Measurements from ENCODE around the gene ATP5F1E.
A peak's percentile ranks its signal among the peaks of the same experiment; 100 is the strongest.
"Not testable (repeated sequence)": the region's sequence is repeated elsewhere in the genome, so short reads cannot be mapped to it uniquely, and the experiment has no call there.

ATP5F1E gene

GRCh38 chr20:59042151-59042795, 10.1 kb upstream of the ATP5F1E start, which contains the start of gene PRELID3B:
Gene PRELID3B (minus strand): TSS chr20:59042786. CDS start chr20:59042730, 56 bp downstream.
- no peaks in the 10 kb centered on the region for H3K27me3 Mint-ChIP-seq (ENCODE audit: low read depth, poor library complexity)
- no peak for TF ChIP-seq CTCF (IDR thresholded peaks at IDR 0.05)
- H3K9me3 Mint-ChIP-seq = no peaks in the 10 kb centered on the region
- H3K36me3 Mint-ChIP-seq (ENCODE audit: low read depth) = peaks cover 20% of the 10 kb centered on the region
- H3K4me3 Mint-ChIP-seq = peak within 1 kb of the TSS; percentile 84
- DNase-seq = no peak
- H3K4me1 Mint-ChIP-seq = peaks cover 30% of the 10 kb centered on the region
- H3K27ac Mint-ChIP-seq = no peak within 1 kb of the TSS

GRCh38 chr20:59041487-59041886, 9.4 kb upstream of the ATP5F1E start:
- Mint-ChIP-seq H3K4me1 (peaks cover 30% of the 10 kb centered on the region), H3K4me3 (peak overlapping the region; percentile 68), H3K36me3 (ENCODE audit: low read depth) (peaks cover 28% of the 10 kb centered on the region)
- H3K27me3 Mint-ChIP-seq (ENCODE audit: low read depth, poor library complexity); H3K9me3 Mint-ChIP-seq; H3K27ac Mint-ChIP-seq; DNase-seq: not testable (repeated sequence)

- Mint-ChIP-seq H3K4me3 (peak overlapping the region; percentile 68), H3K36me3 (ENCODE audit: low read depth) (peaks cover 36% of the 10 kb centered on the region), H3K27me3 (ENCODE audit: low read depth, poor library complexity) (no peaks in the 10 kb centered on the region), H3K27ac (no peak overlapping the region), H3K4me1 (peaks cover 30% of the 10 kb centered on the region), H3K9me3 (no peaks in the 10 kb centered on the region)
- no peak for TF ChIP-seq CTCF (IDR thresholded peaks at IDR 0.05)
- no peak for DNase-seq
These were observed 8.5 kb upstream of the ATP5F1E start for GRCh38 chr20:59040667-59041066.

GRCh38 chr20:59039233-59039632, 7.1 kb upstream of the ATP5F1E start:
- H3K4me1 Mint-ChIP-seq = peaks cover 30% of the 10 kb centered on the region
- no peak overlapping the region for H3K27ac Mint-ChIP-seq
- H3K36me3 Mint-ChIP-seq (ENCODE audit: low read depth) = peaks cover 49% of the 10 kb centered on the region
- no peak for DNase-seq
- TF ChIP-seq CTCF (IDR thresholded peaks at IDR 0.05) = no peak
- no peak overlapping the region for H3K4me3 Mint-ChIP-seq
- no peaks in the 10 kb centered on the region for H3K27me3 Mint-ChIP-seq (ENCODE audit: low read depth, poor library complexity)
- no peaks in the 10 kb centered on the region for H3K9me3 Mint-ChIP-seq

GRCh38 chr20:59037386-59037785, 5.3 kb upstream of the ATP5F1E start:
- Mint-ChIP-seq H3K4me1 (peaks cover 38% of the 10 kb centered on the region), H3K4me3 (no peak overlapping the region), H3K27me3 (ENCODE audit: low read depth, poor library complexity) (no peaks in the 10 kb centered on the region), H3K36me3 (ENCODE audit: low read depth) (peaks cover 49% of the 10 kb centered on the region), H3K9me3 (no peaks in the 10 kb centered on the region), H3K27ac (no peak overlapping the region)
- no peak for TF ChIP-seq CTCF (IDR thresholded peaks at IDR 0.05)
- DNase-seq = no peak

GRCh38 chr20:59035381-59035780, 3.2 kb upstream of the ATP5F1E start:
- Mint-ChIP-seq H3K27ac (no peak overlapping the region), H3K4me3 (no peak overlapping the region), H3K36me3 (ENCODE audit: low read depth) (peaks cover 37% of the 10 kb centered on the region), H3K4me1 (peaks cover 38% of the 10 kb centered on the region), H3K9me3 (no peaks in the 10 kb centered on the region), H3K27me3 (ENCODE audit: low read depth, poor library complexity) (no peaks in the 10 kb centered on the region)
- no peak for TF ChIP-seq CTCF (IDR thresholded peaks at IDR 0.05)
- DNase-seq = no peak
